ENCODE results near the gene PIF1. TPM values are rescaled to one million over a fixed set of nuclear protein-coding genes. Genes with fewer than 3 reads are reported as not detected.
"Not testable (repeated sequence)": the region's sequence is repeated elsewhere in the genome, so short reads cannot be mapped to it uniquely, and the experiment has no call there.

The PIF1 gene
- total RNA-seq, 4 donors from 2014 or later: 0.17 to 0.26 TPM; not detected in 2

GRCh38 chr15:64824929-64825430, 467 bp downstream of the PIF1 start:
- DNase-seq (no peak), ATAC-seq (peak; percentile 28 to 34)
- peak overlapping the region; percentile 56 to 80 (median 67) for H3K4me3 ChIP-seq
- peak overlapping the region in 3 of 4 donors; percentile 55 to 61 (median 55) for H3K27ac ChIP-seq
- peaks cover 16 to 17% of the 10 kb centered on the region in 2 donors for H3K4me1 ChIP-seq
- no peaks in the 10 kb centered on the region for H3K36me3 ChIP-seq
- H3K9me3 ChIP-seq: no peaks in the 10 kb centered on the region
- in situ Hi-C loops (cut with MboI; ENCODE audit: low sequenced_read_pairs in 4 of 4): no loop called here
- H3K27me3 ChIP-seq: no peaks in the 10 kb centered on the region
- intact Hi-C loops (cut with DNase I; ENCODE audit: low total_unique reads): no loop called here
- no peak for TF ChIP-seq CTCF (IDR thresholded peaks at IDR 0.05 in 4 of 5, conservative IDR thresholded peaks at IDR 0.05 in 1 of 5)
- no peak for TF ChIP-seq POLR2A (IDR thresholded peaks at IDR 0.05)

DNA sequence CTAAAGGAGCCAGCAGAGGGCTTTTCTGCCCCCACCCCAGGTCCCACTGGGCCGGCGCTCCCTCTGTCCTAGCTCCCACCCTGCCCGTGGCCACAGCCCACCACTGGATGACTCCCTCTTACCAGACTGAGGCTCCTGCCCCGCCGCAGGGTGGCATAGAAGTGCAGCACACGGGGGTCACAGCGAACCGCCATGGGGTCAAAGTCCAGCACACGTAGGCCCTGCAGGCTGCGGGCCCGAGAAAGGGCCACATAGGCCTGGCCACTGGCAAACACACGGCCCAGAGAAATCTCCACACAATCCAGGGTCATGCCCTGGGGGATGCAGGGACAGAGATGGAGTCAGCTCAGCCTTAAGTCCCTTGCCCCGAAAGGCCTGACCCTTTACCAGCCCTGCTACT, 9.0 kb downstream of the PIF1 start:
- intact Hi-C loops (cut with DNase I; ENCODE audit: low total_unique reads): no loop called here
- DNase-seq (no peak), ATAC-seq (no peak)
- TF ChIP-seq CTCF (IDR thresholded peaks at IDR 0.05 in 4 of 5, conservative IDR thresholded peaks at IDR 0.05 in 1 of 5) (no peak), POLR2A (IDR thresholded peaks at IDR 0.05) (no peak)
- H3K4me1 ChIP-seq: no peaks in the 10 kb centered on the region
- no peaks in the 10 kb centered on the region for H3K9me3 ChIP-seq
- H3K27me3 ChIP-seq: no peaks in the 10 kb centered on the region
- H3K4me3 ChIP-seq: no peak overlapping the region
- in situ Hi-C loops (cut with MboI; ENCODE audit: low sequenced_read_pairs in 4 of 4): no loop called here
- H3K27ac ChIP-seq: no peak overlapping the region
- H3K36me3 ChIP-seq: no peaks in the 10 kb centered on the region

GRCh38 chr15:64814965-64815364, 10.5 kb downstream of the PIF1 start:
- not testable (repeated sequence) for H3K4me1 ChIP-seq, H3K9me3 ChIP-seq, DNase-seq, ATAC-seq, H3K4me3 ChIP-seq, H3K27me3 ChIP-seq, H3K27ac ChIP-seq, H3K36me3 ChIP-seq
- in situ Hi-C loops (cut with MboI; ENCODE audit: low sequenced_read_pairs in 4 of 4): loop anchor here in 2 of 4 donors (5.0 kb wide), 1 partner anchor 83 kb away; no protein-coding TSS in a partner anchor
- intact Hi-C loops (cut with DNase I; ENCODE audit: low total_unique reads): loop anchor here (5.0 kb wide), 1 partner anchor 128 kb away; no protein-coding TSS in a partner anchor

DNA sequence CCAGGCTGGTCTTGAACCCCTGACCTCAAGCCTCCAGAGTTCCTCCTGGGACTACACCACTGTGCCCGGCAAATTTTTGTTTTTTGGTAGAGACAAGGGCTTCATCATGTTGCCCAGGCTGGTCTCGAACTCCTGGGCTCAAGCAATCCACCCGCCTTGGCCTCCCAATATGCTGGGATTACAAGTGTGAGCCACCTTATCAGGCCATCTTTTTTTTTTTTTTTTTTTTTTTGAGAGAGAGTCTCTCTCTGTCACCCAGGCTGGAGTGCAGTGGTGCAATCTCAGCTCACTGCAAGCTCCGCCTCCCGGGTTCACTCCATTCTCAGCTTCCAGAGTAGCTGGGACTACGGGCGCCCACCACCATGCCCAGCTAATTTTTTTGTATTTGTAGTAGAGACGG, 11.2 kb downstream of the PIF1 start:
- H3K27ac ChIP-seq, H3K4me1 ChIP-seq, H3K27me3 ChIP-seq, H3K36me3 ChIP-seq, H3K4me3 ChIP-seq, ATAC-seq, DNase-seq, H3K9me3 ChIP-seq: not testable (repeated sequence)
- intact Hi-C loops (cut with DNase I; ENCODE audit: low total_unique reads): loop anchor here (5.0 kb wide), 1 partner anchor 127 kb away; no protein-coding TSS in a partner anchor
- in situ Hi-C loops (cut with MboI; ENCODE audit: low sequenced_read_pairs in 4 of 4): loop anchor here in 2 of 4 donors (5.0 kb wide), 1 partner anchor 82 kb away; no protein-coding TSS in a partner anchor

DNA sequence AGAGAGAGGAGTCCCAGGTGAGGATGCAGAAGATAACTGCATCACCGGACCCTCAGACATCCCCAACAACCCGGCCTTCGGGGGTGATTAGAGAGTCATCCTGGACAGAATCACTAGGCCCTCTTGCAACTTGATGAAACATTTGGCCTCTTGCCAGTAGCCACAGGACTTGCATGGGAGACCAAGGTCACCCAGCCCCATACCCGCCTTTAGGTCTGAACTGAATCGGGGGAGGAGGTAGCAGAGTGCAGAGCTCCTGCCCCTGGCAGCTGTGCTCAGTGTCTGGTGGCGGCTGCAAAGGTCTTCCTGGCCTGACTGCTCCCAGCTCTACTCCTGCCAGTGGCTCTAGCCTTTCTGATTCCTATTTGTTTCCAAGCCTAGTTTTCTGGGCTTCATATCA, 12.4 kb downstream of the PIF1 start:
- ATAC-seq (no peak), DNase-seq (no peak)
- H3K4me1 ChIP-seq: no peaks in the 10 kb centered on the region
- H3K36me3 ChIP-seq: no peaks in the 10 kb centered on the region
- no peak overlapping the region for H3K4me3 ChIP-seq
- H3K27me3 ChIP-seq: no peaks in the 10 kb centered on the region
- H3K9me3 ChIP-seq: no peaks in the 10 kb centered on the region
- TF ChIP-seq CTCF (IDR thresholded peaks at IDR 0.05 in 4 of 5, conservative IDR thresholded peaks at IDR 0.05 in 1 of 5) (no peak), POLR2A (IDR thresholded peaks at IDR 0.05) (no peak)
- H3K27ac ChIP-seq: no peak overlapping the region
- in situ Hi-C loops (cut with MboI; ENCODE audit: low sequenced_read_pairs in 4 of 4) (loop anchor here in 2 of 4 donors (5.0 kb wide), 1 partner anchor 81 kb away; no protein-coding TSS in a partner anchor), intact Hi-C loops (cut with DNase I; ENCODE audit: low total_unique reads) (loop anchor here (5.0 kb wide), 1 partner anchor 126 kb away; no protein-coding TSS in a partner anchor)
